Hepatocyte (in vitro differentiated cells): Measurements from ENCODE around the gene SYTL5.

ENCODE experiments used
- CTCF ChIP-seq: fragments of 200-600 bp; sonication (generic); IDR thresholded peaks from 2 replicates; pipeline ENCODE4 v1.5.1; 2016; ENCODE audit warnings: antibody characterized with exemption, mild to moderate bottlenecking; ENCODE audit not compliant: poor library complexity
- EZH2 ChIP-seq: fragments of 200-600 bp; sonication (generic); IDR thresholded peaks from 2 replicates; pipeline ENCODE4 v1.6.1; 2016; ENCODE audit warnings: antibody characterized with exemption, mild to moderate bottlenecking, borderline replicate concordance

- TF ChIP-seq CTCF (no peak), EZH2 (no peak)
Measured at GRCh38 chrX:37993176-37993575, 13.2 kb upstream of the SYTL5 start.
